OCI-LY1 (cell line): ENCODE results near the gene TEX38.

Experiments used
- H2AFZ ChIP-seq: fragments of 200-600 bp; sonication (generic), shearing (Covaris generic); 2 replicates; pipeline ENCODE4 v1.6.0; 2014; ENCODE audit warnings: antibody characterized with exemption, mild to moderate bottlenecking, low read length
- H3F3A ChIP-seq: fragments of 200-600 bp; sonication (generic), shearing (Covaris generic); 2 replicates; pipeline ENCODE4 v1.6.0; 2014; ENCODE audit warnings: mild to moderate bottlenecking, antibody characterized with exemption, low read length, moderate library complexity; ENCODE audit not compliant: insufficient read depth
- H3K27ac ChIP-seq: fragments of 200-600 bp; sonication (generic); 2 replicates; pipeline ENCODE4 v1.5.1; 2014; ENCODE audit warnings: low read length, mixed run types, mild to moderate bottlenecking, low read depth; ENCODE audit not compliant: poor library complexity, severe bottlenecking
- H3K27me3 ChIP-seq: fragments of 200-600 bp; sonication (generic); 2 replicates; pipeline ENCODE4 v1.6.0; 2014; ENCODE audit warnings: antibody characterized with exemption, mild to moderate bottlenecking, low read length, moderate library complexity; ENCODE audit not compliant: insufficient read depth
- H3K36me3 ChIP-seq: fragments of 200-600 bp; sonication (generic); 2 replicates; pipeline ENCODE4 v1.6.1; 2014; ENCODE audit warnings: mild to moderate bottlenecking, antibody characterized with exemption, low read length, moderate library complexity, mixed read lengths; ENCODE audit not compliant: insufficient read depth
- H3K4me1 ChIP-seq: fragments of 200-600 bp; sonication (generic); 2 replicates; pipeline ENCODE4 v1.5.1; 2014; ENCODE audit warnings: mild to moderate bottlenecking, low read length, moderate library complexity; ENCODE audit not compliant: insufficient read depth, severe bottlenecking
- H3K4me2 ChIP-seq: fragments of 200-600 bp; sonication (generic), shearing (Covaris generic); 2 replicates; pipeline ENCODE4 v1.6.1; 2014; ENCODE audit warnings: low read length
- H3K4me3 ChIP-seq: fragments of 200-600 bp; sonication (generic); 2 replicates; pipeline ENCODE4 v1.5.1; 2014; ENCODE audit warnings: low read length, low read depth, mild to moderate bottlenecking, mixed read lengths; ENCODE audit not compliant: poor library complexity, severe bottlenecking
- H3K79me2 ChIP-seq: fragments of 200-600 bp; shearing (Covaris generic); 2 replicates; pipeline ENCODE4 v1.6.1; 2016; ENCODE audit warnings: mixed run types, low read length, mixed read lengths; ENCODE audit not compliant: insufficient read depth
- H3K9ac ChIP-seq: fragments of 200-600 bp; sonication (generic), shearing (Covaris generic); 2 replicates; pipeline ENCODE4 v1.6.1; 2014; ENCODE audit warnings: mild to moderate bottlenecking, low read length, mixed read lengths
- H3K9me2 ChIP-seq: fragments of 200-600 bp; sonication (generic), shearing (Covaris generic); 2 replicates; pipeline ENCODE4 v1.6.1; 2014; ENCODE audit warnings: low read depth, mild to moderate bottlenecking, low read length, mixed read lengths
- H3K9me3 ChIP-seq: fragments of 200-600 bp; shearing (Covaris generic); 2 replicates; pipeline ENCODE4 v1.6.1; 2014; ENCODE audit warnings: low read length, mixed read lengths
- H4K20me1 ChIP-seq: fragments of 200-600 bp; sonication (generic), shearing (Covaris generic); 2 replicates; pipeline ENCODE4 v1.6.0; 2016; ENCODE audit warnings: mild to moderate bottlenecking, low read length; ENCODE audit not compliant: insufficient read depth
- EZH2 ChIP-seq: fragments of 200-600 bp; sonication (generic), shearing (Covaris generic); IDR thresholded peaks from 2 replicates; pipeline ENCODE4 v1.8.0; 2017; ENCODE audit warnings: borderline replicate concordance, mixed run types, mild to moderate bottlenecking, antibody characterized with exemption, low read length, moderate library complexity, mixed read lengths
- TF ChIP-seq, protein P1 (sequence below): fragments of 200-600 bp; sonication (generic), shearing (Covaris generic); IDR thresholded peaks from 2 replicates; pipeline ENCODE4 v1.5.1; 2017; ENCODE audit warnings: mild to moderate bottlenecking, antibody characterized with exemption, low read length, moderate library complexity, mixed read lengths

TEX38 gene

DNA sequence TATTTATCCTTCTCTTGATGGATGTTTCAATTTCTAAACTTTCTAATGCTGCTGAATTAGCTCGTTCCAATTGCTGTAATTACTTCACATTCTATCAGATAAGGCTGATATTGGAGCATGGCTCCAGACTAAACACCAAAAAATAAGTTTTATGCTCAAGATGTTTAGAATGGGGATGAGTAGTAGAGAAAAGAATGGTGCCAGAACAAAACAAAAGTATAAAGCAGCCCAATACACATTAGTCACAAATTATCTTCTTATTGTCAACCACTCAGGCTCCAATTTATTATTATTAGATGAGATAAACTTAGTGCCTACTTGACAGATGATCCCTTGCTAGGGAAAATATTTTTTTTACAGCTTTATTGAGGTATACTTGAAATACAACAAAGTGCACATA is 25.3 kb upstream of the TEX38 start:
- H3K36me3 ChIP-seq, result peaks cover 28% of the 10 kb centered on the region
- peaks cover 9% of the 10 kb centered on the region; the same call in 1 of the 2 replicates for H3K9me3 ChIP-seq
- H3K9me2 ChIP-seq, result no peaks in the 10 kb centered on the region
- TF ChIP-seq, protein P1, sequence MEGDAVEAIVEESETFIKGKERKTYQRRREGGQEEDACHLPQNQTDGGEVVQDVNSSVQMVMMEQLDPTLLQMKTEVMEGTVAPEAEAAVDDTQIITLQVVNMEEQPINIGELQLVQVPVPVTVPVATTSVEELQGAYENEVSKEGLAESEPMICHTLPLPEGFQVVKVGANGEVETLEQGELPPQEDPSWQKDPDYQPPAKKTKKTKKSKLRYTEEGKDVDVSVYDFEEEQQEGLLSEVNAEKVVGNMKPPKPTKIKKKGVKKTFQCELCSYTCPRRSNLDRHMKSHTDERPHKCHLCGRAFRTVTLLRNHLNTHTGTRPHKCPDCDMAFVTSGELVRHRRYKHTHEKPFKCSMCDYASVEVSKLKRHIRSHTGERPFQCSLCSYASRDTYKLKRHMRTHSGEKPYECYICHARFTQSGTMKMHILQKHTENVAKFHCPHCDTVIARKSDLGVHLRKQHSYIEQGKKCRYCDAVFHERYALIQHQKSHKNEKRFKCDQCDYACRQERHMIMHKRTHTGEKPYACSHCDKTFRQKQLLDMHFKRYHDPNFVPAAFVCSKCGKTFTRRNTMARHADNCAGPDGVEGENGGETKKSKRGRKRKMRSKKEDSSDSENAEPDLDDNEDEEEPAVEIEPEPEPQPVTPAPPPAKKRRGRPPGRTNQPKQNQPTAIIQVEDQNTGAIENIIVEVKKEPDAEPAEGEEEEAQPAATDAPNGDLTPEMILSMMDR, result no peak
- TF ChIP-seq EZH2, result no peak
- no peak overlapping the region for H2AFZ ChIP-seq
- H3K9ac ChIP-seq, result no peak overlapping the region
- no peaks in the 10 kb centered on the region for H3K4me1 ChIP-seq
- H3K79me2 ChIP-seq, result no peaks in the 10 kb centered on the region
- H3K27ac ChIP-seq, result no peak overlapping the region
- H3K4me2 ChIP-seq, result no peak overlapping the region
- H3F3A ChIP-seq, result peaks cover 3% of the 10 kb centered on the region; the same call in 1 of the 2 replicates
- H3K27me3 ChIP-seq, result no peaks in the 10 kb centered on the region
- no peaks in the 10 kb centered on the region for H4K20me1 ChIP-seq
- H3K4me3 ChIP-seq, result no peak overlapping the region

DNA sequence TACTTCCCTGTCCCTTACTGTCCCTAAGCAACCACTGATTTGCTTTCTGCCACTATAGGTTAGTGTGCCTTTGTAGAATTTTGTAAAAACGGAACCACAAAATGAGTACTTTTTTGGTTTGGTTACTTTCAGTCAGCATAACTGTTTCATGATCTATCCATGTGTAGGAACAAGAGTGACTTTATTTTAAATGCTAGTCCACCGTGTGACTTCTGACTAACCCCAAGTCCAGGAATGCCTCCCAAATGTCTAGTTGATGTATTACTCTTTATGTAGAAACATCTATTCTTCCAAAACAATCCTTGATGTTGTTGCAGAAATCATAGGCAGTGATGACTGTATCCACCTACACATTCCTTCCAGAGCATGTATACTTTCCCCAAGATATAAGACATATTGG is 24.8 kb upstream of the TEX38 start:
- H3K9ac ChIP-seq, result no peak overlapping the region
- no peak overlapping the region for H3K4me2 ChIP-seq
- H4K20me1 ChIP-seq, result no peaks in the 10 kb centered on the region
- TF ChIP-seq EZH2, result no peak
- TF ChIP-seq, protein P1, result no peak
- no peak overlapping the region for H3K27ac ChIP-seq
- H3K79me2 ChIP-seq, result no peaks in the 10 kb centered on the region
- no peak overlapping the region for H2AFZ ChIP-seq
- no peaks in the 10 kb centered on the region for H3K27me3 ChIP-seq
- H3K9me3 ChIP-seq, result peaks cover 9% of the 10 kb centered on the region; the same call in 1 of the 2 replicates
- peaks cover 28% of the 10 kb centered on the region for H3K36me3 ChIP-seq
- peaks cover 3% of the 10 kb centered on the region; the same call in 1 of the 2 replicates for H3F3A ChIP-seq
- no peaks in the 10 kb centered on the region for H3K9me2 ChIP-seq
- H3K4me3 ChIP-seq, result no peak overlapping the region
- H3K4me1 ChIP-seq, result no peaks in the 10 kb centered on the region

DNA sequence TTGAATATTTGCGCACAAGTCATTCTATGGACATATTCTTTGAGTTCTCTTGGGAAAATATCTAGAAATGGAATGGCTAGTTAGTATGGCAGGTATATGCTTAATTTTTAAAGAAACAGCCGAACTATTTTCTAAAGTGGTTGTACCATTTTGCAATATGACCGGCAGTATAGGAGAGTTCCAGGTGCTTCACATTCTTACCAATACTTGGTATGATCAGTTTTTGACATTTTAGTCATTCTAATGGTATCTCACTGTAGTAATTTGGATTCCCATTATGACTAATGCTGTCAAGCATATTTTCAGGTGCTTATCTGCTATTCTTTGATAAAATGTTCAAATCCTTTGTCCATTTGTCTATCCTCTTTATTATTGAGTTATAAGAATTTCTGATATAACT is 24.0 kb upstream of the TEX38 start:
- no peak overlapping the region for H3K4me2 ChIP-seq
- peaks cover 32% of the 10 kb centered on the region for H3K36me3 ChIP-seq

More for the DNA sequence above, 24.0 kb upstream of the TEX38 start:
- no peaks in the 10 kb centered on the region for H3K79me2 ChIP-seq
- H3K9me3 ChIP-seq, result peaks cover 9% of the 10 kb centered on the region; the same call in 1 of the 2 replicates
- H3K9me2 ChIP-seq, result no peaks in the 10 kb centered on the region
- no peak overlapping the region for H2AFZ ChIP-seq
- no peak overlapping the region for H3K4me3 ChIP-seq
- no peaks in the 10 kb centered on the region for H3K4me1 ChIP-seq
- H3K27me3 ChIP-seq, result no peaks in the 10 kb centered on the region
- no peaks in the 10 kb centered on the region for H4K20me1 ChIP-seq
- H3F3A ChIP-seq, result peaks cover 3% of the 10 kb centered on the region; the same call in 1 of the 2 replicates
- TF ChIP-seq EZH2, result no peak
- TF ChIP-seq, protein P1, result no peak
- H3K9ac ChIP-seq, result no peak overlapping the region
- H3K27ac ChIP-seq, result no peak overlapping the region
